GM18502 (cell line): ENCODE data around the gene APOBEC3B.
A peak's percentile ranks its signal among the peaks of the same experiment; 100 is the strongest.
"Not testable (repeated sequence)": the region's sequence is repeated elsewhere in the genome, so short reads cannot be mapped to it uniquely, and the experiment has no call there.

Source experiments
- ATAC-seq: cut with Tn5 transposase; IDR thresholded peaks from one replicate; pipeline ENCODE4 v1.9.1; 2021; ENCODE audit warnings: mild to moderate bottlenecking; ENCODE audit not compliant: unreplicated experiment, poor library complexity

Gene APOBEC3B

GRCh38 chr22:38965614-38966379, 16.4 kb upstream of the APOBEC3B start:
- ATAC-seq = no peak

- no peak for ATAC-seq
Observed at GRCh38 chr22:38966380-38966702, 15.8 kb upstream of the APOBEC3B start.

- no peak for ATAC-seq
Observed at GRCh38 chr22:38966942-38967341, 15.2 kb upstream of the APOBEC3B start.

- no peak for ATAC-seq
Observed at GRCh38 chr22:38967451-38968450, 14.4 kb upstream of the APOBEC3B start.

- no peak for ATAC-seq
Observed at GRCh38 chr22:38968801-38969200, 13.3 kb upstream of the APOBEC3B start.

- ATAC-seq = no peak
Observed at GRCh38 chr22:38970551-38970950, 11.6 kb upstream of the APOBEC3B start.

GRCh38 chr22:38971202-38971601, 10.9 kb upstream of the APOBEC3B start:
- ATAC-seq = no peak

- no peak for ATAC-seq
Observed at GRCh38 chr22:38971791-38972190, 10.4 kb upstream of the APOBEC3B start.

- no peak for ATAC-seq
Observed at GRCh38 chr22:38972558-38972957, 9.6 kb upstream of the APOBEC3B start.

GRCh38 chr22:38973289-38974169, 8.6 kb upstream of the APOBEC3B start:
- ATAC-seq = no peak

- no peak for ATAC-seq
Observed at GRCh38 chr22:38974170-38974825, 7.8 kb upstream of the APOBEC3B start.

- ATAC-seq = no peak
Observed at GRCh38 chr22:38974826-38975175, 7.3 kb upstream of the APOBEC3B start.

- ATAC-seq = not testable (repeated sequence)
Observed at GRCh38 chr22:38977289-38977688, 4.9 kb upstream of the APOBEC3B start.

GRCh38 chr22:38980587-38980986, 1.6 kb upstream of the APOBEC3B start:
- ATAC-seq = not testable (repeated sequence)

- ATAC-seq = peak; percentile 1
Observed at GRCh38 chr22:38981005-38981991, 849 bp upstream of the APOBEC3B start.

- no peak for ATAC-seq
Observed at GRCh38 chr22:38984224-38984623, 2.1 kb downstream of the APOBEC3B start.

- ATAC-seq = peak; percentile 71
Observed at GRCh38 chr22:38984784-38985757, 2.9 kb downstream of the APOBEC3B start.

- ATAC-seq = no peak
Observed at GRCh38 chr22:38986629-38987028, 4.5 kb downstream of the APOBEC3B start.
